IPS-18c (cell line): ENCODE measurements around the gene NRCAM.

Experiments used
- H3K4me3 ChIP-seq: 2 replicates; pipeline ENCODE4 v1.7.0; 2013; ENCODE audit warnings: low read depth, mild to moderate bottlenecking, low read length, moderate library complexity; ENCODE audit not compliant: insufficient read depth
- H3K9me3 ChIP-seq: one replicate; pipeline ENCODE4 v1.6.1; 2013; ENCODE audit warnings: mild to moderate bottlenecking, low read length, moderate library complexity; ENCODE audit not compliant: control insufficient read depth, insufficient read depth

The NRCAM gene

GRCh38 chr7:108136191-108136688 is 320.0 kb downstream of the NRCAM start:
- Histone ChIP-seq H3K4me3 (no peak overlapping the region), H3K9me3 (no peaks in the 10 kb centered on the region)

GRCh38 chr7:108135446-108136190 is 320.6 kb downstream of the NRCAM start:
- Histone ChIP-seq H3K4me3 (no peak overlapping the region), H3K9me3 (no peaks in the 10 kb centered on the region)

- no peaks in the 10 kb centered on the region for H3K9me3 ChIP-seq
- H3K4me3 ChIP-seq, result no peak overlapping the region
Measured at GRCh38 chr7:108134486-108134885, 321.8 kb downstream of the NRCAM start.

- no peaks in the 10 kb centered on the region for H3K9me3 ChIP-seq
- H3K4me3 ChIP-seq, result no peak overlapping the region
Measured at GRCh38 chr7:108132551-108133265, 323.5 kb downstream of the NRCAM start.

GRCh38 chr7:108130261-108130660 is 326.0 kb downstream of the NRCAM start, which contains the start of gene LAMB4:
LAMB4 (minus strand) TSS chr7:108130361; CDS start chr7:108123164, 7,197 bp downstream.
- H3K4me3 ChIP-seq, result no peak within 1 kb of the TSS
- no peaks in the 10 kb centered on the region for H3K9me3 ChIP-seq

- Histone ChIP-seq H3K9me3 (no peaks in the 10 kb centered on the region), H3K4me3 (no peak overlapping the region)
Measured at GRCh38 chr7:108129018-108129965, 326.9 kb downstream of the NRCAM start.

- no peak overlapping the region for H3K4me3 ChIP-seq
- no peaks in the 10 kb centered on the region for H3K9me3 ChIP-seq
Measured at GRCh38 chr7:108128514-108128913, 327.7 kb downstream of the NRCAM start.

- no peaks in the 10 kb centered on the region for H3K9me3 ChIP-seq
- no peak overlapping the region for H3K4me3 ChIP-seq
Measured at GRCh38 chr7:108127461-108127860, 328.8 kb downstream of the NRCAM start.

- H3K4me3 ChIP-seq, result no peak overlapping the region
Measured at GRCh38 chr7:108124820-108125219, 331.4 kb downstream of the NRCAM start.

GRCh38 chr7:108122181-108122580 is 334.1 kb downstream of the NRCAM start:
- no peaks in the 10 kb centered on the region for H3K9me3 ChIP-seq
- no peak overlapping the region for H3K4me3 ChIP-seq

More at GRCh38 chr7:108124820-108125219, 331.4 kb downstream of the NRCAM start:
- H3K9me3 ChIP-seq, result no peaks in the 10 kb centered on the region

- Histone ChIP-seq H3K4me3 (no peak overlapping the region), H3K9me3 (no peaks in the 10 kb centered on the region)
Measured at GRCh38 chr7:108120933-108121332, 335.3 kb downstream of the NRCAM start.

- H3K4me3 ChIP-seq, result no peak overlapping the region
Measured at GRCh38 chr7:108120196-108120595, 336.0 kb downstream of the NRCAM start.

GRCh38 chr7:108118959-108119358 is 337.3 kb downstream of the NRCAM start:
- no peak overlapping the region for H3K4me3 ChIP-seq
- no peaks in the 10 kb centered on the region for H3K9me3 ChIP-seq

More at GRCh38 chr7:108120196-108120595, 336.0 kb downstream of the NRCAM start:
- no peaks in the 10 kb centered on the region for H3K9me3 ChIP-seq

- Histone ChIP-seq H3K9me3 (no peaks in the 10 kb centered on the region), H3K4me3 (no peak overlapping the region)
Measured at GRCh38 chr7:108114117-108114841, 342.0 kb downstream of the NRCAM start.

GRCh38 chr7:108112683-108113082 is 343.6 kb downstream of the NRCAM start:
- no peak overlapping the region for H3K4me3 ChIP-seq
- no peaks in the 10 kb centered on the region for H3K9me3 ChIP-seq

GRCh38 chr7:108109221-108109908 is 346.9 kb downstream of the NRCAM start:
- Histone ChIP-seq H3K9me3 (no peaks in the 10 kb centered on the region), H3K4me3 (no peak overlapping the region)
